ENCODE results near the gene ATP6V1B1. TPM values are rescaled to one million over a fixed set of nuclear protein-coding genes. Genes with fewer than 3 reads are reported as not detected.

ATP6V1B1 gene
- total RNA-seq, 1 experiment from 2014 or later, result 4.0 TPM

DNA sequence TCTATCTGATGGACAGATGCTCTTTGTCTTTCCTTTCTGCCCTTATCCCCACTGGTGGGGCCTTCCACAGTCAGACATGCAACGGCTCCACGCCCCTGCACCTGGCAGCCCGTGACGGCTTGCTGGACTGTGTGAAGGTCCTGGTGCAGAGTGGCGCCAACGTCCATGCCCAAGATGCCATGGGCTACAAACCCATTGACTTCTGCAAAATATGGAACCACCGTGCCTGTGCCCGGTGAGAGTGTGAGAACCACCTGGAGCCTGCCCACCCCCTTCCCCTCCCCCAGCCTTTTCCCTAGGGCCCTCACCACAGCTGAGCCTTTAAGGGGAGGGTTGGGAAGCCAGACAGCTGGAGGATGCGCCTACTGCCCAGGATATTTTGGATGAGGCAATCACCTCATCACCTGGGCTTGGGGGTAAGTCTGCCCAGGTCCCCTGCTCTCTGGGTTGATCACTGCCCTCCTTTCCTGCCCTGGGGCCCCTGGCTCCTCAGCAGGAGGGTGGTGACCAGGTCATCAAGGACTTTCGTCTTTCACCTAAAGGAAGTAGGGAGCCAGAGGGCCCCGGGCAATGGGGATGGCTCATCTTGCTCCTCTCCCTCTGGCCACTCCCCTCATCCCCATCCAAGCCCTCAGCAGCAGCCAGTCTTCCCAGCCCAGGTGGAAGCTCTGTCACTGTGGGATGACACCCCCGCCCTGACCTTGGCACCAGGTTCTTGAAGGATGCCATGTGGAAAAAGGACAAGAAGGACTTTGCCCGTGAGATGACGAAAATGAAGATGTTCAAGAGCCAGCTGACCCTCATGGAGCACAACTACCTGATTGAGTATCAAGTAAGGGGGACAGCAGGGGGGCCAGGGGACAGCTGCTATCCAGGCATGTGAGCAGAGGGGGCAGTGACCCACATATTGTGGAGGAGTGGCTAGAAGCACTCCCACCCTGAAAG, 46.4 kb downstream of the ATP6V1B1 start:
- no peaks in the 10 kb centered on the region for H3K27me3 ChIP-seq (replicated peaks; ENCODE audit: control insufficient read depth, insufficient read depth, low read length)
- no peaks in the 10 kb centered on the region for H3K9me3 ChIP-seq
- peak in 1 of 2 experiments; percentile 19 for DNase-seq
- no peak overlapping the region for H3K27ac Mint-ChIP-seq (ENCODE audit: unreplicated experiment)
- CTCF ChIA-PET, result no interaction called here
- H3K4me1 ChIP-seq, result 0 out of 2 replicates have a peak, but pooled peaks cover 3% of the 10 kb centered on the region
- TF ChIP-seq CTCF (IDR thresholded peaks at IDR 0.05; ENCODE audit: insufficient read depth in 1 of 2, low read depth in 1 of 2, low read length in 1 of 2, severe bottlenecking in 1 of 2, unreplicated experiment in 1 of 2), result no peak
- H3K4me3 ChIP-seq (ENCODE audit: low read depth, low read length), result no peak overlapping the region
- no peaks in the 10 kb centered on the region for H3K9me3 Mint-ChIP-seq (ENCODE audit: unreplicated experiment)
- peaks cover 4% of the 10 kb centered on the region for H3K36me3 Mint-ChIP-seq (ENCODE audit: insufficient read depth, unreplicated experiment)
- H3K4me1 Mint-ChIP-seq (ENCODE audit: low read depth, unreplicated experiment), result no peaks in the 10 kb centered on the region
- POLR2A ChIA-PET, result no interaction called here
- intact Hi-C loops (cut with micrococcal nuclease; ENCODE audit: unreplicated experiment), result no loop called here
- peaks cover 1% of the 10 kb centered on the region; the same call in 1 of the 2 replicates for H3K36me3 ChIP-seq (ENCODE audit: control insufficient read depth, insufficient read depth, low read length)
- no peaks in the 10 kb centered on the region for H3K27me3 Mint-ChIP-seq (ENCODE audit: insufficient read depth, unreplicated experiment)
- no peak overlapping the region for H3K4me3 Mint-ChIP-seq (ENCODE audit: unreplicated experiment)
- no TSS peak for BruUV-seq (replicated peaks)

DNA sequence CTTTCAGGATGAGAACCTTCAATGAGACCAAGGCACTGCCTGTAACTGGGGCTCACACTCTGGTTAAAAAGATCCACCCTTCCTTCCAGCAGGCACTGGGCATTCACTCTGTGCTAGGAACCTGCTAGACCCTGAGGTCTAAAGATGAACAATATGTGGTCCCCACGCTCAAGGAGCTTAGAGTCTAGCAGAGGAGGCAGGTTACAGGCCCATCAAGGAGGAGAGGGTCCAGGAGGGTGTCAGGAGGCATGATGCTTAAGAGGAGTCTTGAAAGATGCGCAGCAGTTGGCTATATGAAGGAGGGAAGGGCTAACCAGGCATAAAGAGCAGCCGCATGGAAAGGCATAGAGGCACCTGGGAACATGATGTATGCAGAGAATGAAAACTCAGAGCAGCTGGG, 47.3 kb downstream of the ATP6V1B1 start:
- peak in 1 of 2 experiments; percentile 16 for DNase-seq
- Histone ChIP-seq H3K27me3 (replicated peaks; ENCODE audit: control insufficient read depth, insufficient read depth, low read length) (no peaks in the 10 kb centered on the region), H3K9me3 (no peaks in the 10 kb centered on the region), H3K4me1 (no peaks in the 10 kb centered on the region), H3K36me3 (ENCODE audit: control insufficient read depth, insufficient read depth, low read length) (peaks cover 1% of the 10 kb centered on the region; the same call in 1 of the 2 replicates), H3K4me3 (ENCODE audit: low read depth, low read length) (no peak overlapping the region)
- no peak overlapping the region for H3K27ac Mint-ChIP-seq (ENCODE audit: unreplicated experiment)
- intact Hi-C loops (cut with micrococcal nuclease; ENCODE audit: unreplicated experiment), result no loop called here
- peaks cover 9% of the 10 kb centered on the region for H3K36me3 Mint-ChIP-seq (ENCODE audit: insufficient read depth, unreplicated experiment)
- H3K4me3 Mint-ChIP-seq (ENCODE audit: unreplicated experiment), result no peak overlapping the region
- H3K4me1 Mint-ChIP-seq (ENCODE audit: low read depth, unreplicated experiment), result no peaks in the 10 kb centered on the region
- no peak for TF ChIP-seq CTCF (IDR thresholded peaks at IDR 0.05; ENCODE audit: insufficient read depth in 1 of 2, low read depth in 1 of 2, low read length in 1 of 2, severe bottlenecking in 1 of 2, unreplicated experiment in 1 of 2)
- no TSS peak for BruUV-seq (replicated peaks)
- no peaks in the 10 kb centered on the region for H3K9me3 Mint-ChIP-seq (ENCODE audit: unreplicated experiment)
- ChIA-PET CTCF (interaction anchor here (0.6 kb wide), 1 partner anchor 858 kb away, joined by 3 read pairs; no protein-coding TSS in a partner anchor), POLR2A (no interaction called here)
- H3K27me3 Mint-ChIP-seq (ENCODE audit: insufficient read depth, unreplicated experiment), result no peaks in the 10 kb centered on the region

GRCh38 chr2:70983506-70984227, 48.0 kb downstream of the ATP6V1B1 start:
- H3K27me3 Mint-ChIP-seq (ENCODE audit: insufficient read depth, unreplicated experiment), result no peaks in the 10 kb centered on the region
- no peaks in the 10 kb centered on the region for H3K4me1 ChIP-seq
- no peaks in the 10 kb centered on the region for H3K4me1 Mint-ChIP-seq (ENCODE audit: low read depth, unreplicated experiment)
- DNase-seq, result no peak
- no TSS peak for BruUV-seq (replicated peaks)
- H3K36me3 ChIP-seq (ENCODE audit: control insufficient read depth, insufficient read depth, low read length), result peaks cover 1% of the 10 kb centered on the region; the same call in 1 of the 2 replicates
- no peaks in the 10 kb centered on the region for H3K9me3 Mint-ChIP-seq (ENCODE audit: unreplicated experiment)
- H3K4me3 Mint-ChIP-seq (ENCODE audit: unreplicated experiment), result no peak overlapping the region
- H3K36me3 Mint-ChIP-seq (ENCODE audit: insufficient read depth, unreplicated experiment), result peaks cover 13% of the 10 kb centered on the region
- TF ChIP-seq CTCF (IDR thresholded peaks at IDR 0.05; ENCODE audit: insufficient read depth in 1 of 2, low read depth in 1 of 2, low read length in 1 of 2, severe bottlenecking in 1 of 2, unreplicated experiment in 1 of 2), result no peak
- ChIA-PET CTCF (interaction anchor here (0.6 kb wide), 1 partner anchor 859 kb away, joined by 3 read pairs; no protein-coding TSS in a partner anchor), POLR2A (no interaction called here)
- no peaks in the 10 kb centered on the region for H3K9me3 ChIP-seq
- H3K4me3 ChIP-seq (ENCODE audit: low read depth, low read length), result no peak overlapping the region
- intact Hi-C loops (cut with micrococcal nuclease; ENCODE audit: unreplicated experiment), result no loop called here
- H3K27ac Mint-ChIP-seq (ENCODE audit: unreplicated experiment), result no peak overlapping the region
- no peaks in the 10 kb centered on the region for H3K27me3 ChIP-seq (replicated peaks; ENCODE audit: control insufficient read depth, insufficient read depth, low read length)

Measured in Caco-2 (cell line).